Measurements from ENCODE around the gene SMAD5. TPM values are rescaled to one million over a fixed set of nuclear protein-coding genes. Genes with fewer than 3 reads are reported as not detected.

SMAD5 gene
- total RNA-seq, 1 donor from 2014 or later, result 71.3 TPM

GRCh38 chr5:136149891-136150290 lies 17.2 kb downstream of the SMAD5 start:
- no peak overlapping the region for H3K4me2 ChIP-seq (ENCODE audit: low read length)
- no peaks in the 10 kb centered on the region for H3K27me3 ChIP-seq (ENCODE audit: insufficient read depth, low read length)
- Mint-ChIP-seq H3K27me3 (ENCODE audit: low read depth, unreplicated experiment) (no peaks in the 10 kb centered on the region), H3K4me1 (ENCODE audit: low read depth, unreplicated experiment) (peaks cover 3% of the 10 kb centered on the region), H3K9me3 (ENCODE audit: unreplicated experiment) (no peaks in the 10 kb centered on the region), H3K36me3 (ENCODE audit: low read depth, unreplicated experiment) (peaks cover 6% of the 10 kb centered on the region), H3K4me3 (ENCODE audit: unreplicated experiment) (no peak overlapping the region), H3K27ac (ENCODE audit: unreplicated experiment) (no peak overlapping the region)
- no peak overlapping the region for H3K4me3 ChIP-seq (ENCODE audit: insufficient read depth, low read depth, low read length)
- no peaks in the 10 kb centered on the region for H3K4me1 ChIP-seq (ENCODE audit: insufficient read depth, low read length)
- H3K36me3 ChIP-seq (ENCODE audit: insufficient read depth, low read length), result peaks cover 21% of the 10 kb centered on the region
- H2AFZ ChIP-seq (ENCODE audit: low read depth, low read length), result no peak overlapping the region
- H3K9me3 ChIP-seq (ENCODE audit: insufficient read depth, low read depth, low read length), result no peaks in the 10 kb centered on the region
- no peak overlapping the region for H3K27ac ChIP-seq (ENCODE audit: low read depth, low read length)
- FAIRE-seq, result no peak
- peaks cover 100% of the 10 kb centered on the region for H3K79me2 ChIP-seq (ENCODE audit: insufficient read depth, low read length)
- peaks cover 92% of the 10 kb centered on the region for H4K20me1 ChIP-seq (ENCODE audit: insufficient read depth, low read length)
- DNase-seq (ENCODE audit: low read depth), result no peak
- TF ChIP-seq EZH2 (IDR thresholded peaks at IDR 0.05; ENCODE audit: insufficient read depth, low read length) (no peak), CTCF (IDR thresholded peaks at IDR 0.05; ENCODE audit: insufficient read depth, low read depth, low read length) (no peak)
- H3K9ac ChIP-seq (ENCODE audit: low read length), result no peak overlapping the region

GRCh38 chr5:136153581-136154236 lies 21.1 kb downstream of the SMAD5 start:
- peaks cover 81% of the 10 kb centered on the region for H4K20me1 ChIP-seq (ENCODE audit: insufficient read depth, low read length)
- no peaks in the 10 kb centered on the region for H3K4me1 ChIP-seq (ENCODE audit: insufficient read depth, low read length)
- Mint-ChIP-seq H3K27ac (ENCODE audit: unreplicated experiment) (no peak overlapping the region), H3K9me3 (ENCODE audit: unreplicated experiment) (no peaks in the 10 kb centered on the region), H3K27me3 (ENCODE audit: low read depth, unreplicated experiment) (no peaks in the 10 kb centered on the region), H3K4me1 (ENCODE audit: low read depth, unreplicated experiment) (peaks cover 11% of the 10 kb centered on the region), H3K36me3 (ENCODE audit: low read depth, unreplicated experiment) (peaks cover 13% of the 10 kb centered on the region), H3K4me3 (ENCODE audit: unreplicated experiment) (no peak overlapping the region)
- H3K36me3 ChIP-seq (ENCODE audit: insufficient read depth, low read length), result peaks cover 25% of the 10 kb centered on the region
- H3K9me3 ChIP-seq (ENCODE audit: insufficient read depth, low read depth, low read length), result no peaks in the 10 kb centered on the region
- FAIRE-seq (no peak), DNase-seq (ENCODE audit: low read depth) (no peak)
- no peak overlapping the region for H2AFZ ChIP-seq (ENCODE audit: low read depth, low read length)
- peaks cover 97% of the 10 kb centered on the region for H3K79me2 ChIP-seq (ENCODE audit: insufficient read depth, low read length)
- TF ChIP-seq CTCF (IDR thresholded peaks at IDR 0.05; ENCODE audit: insufficient read depth, low read depth, low read length), result no peak
- H3K4me2 ChIP-seq (ENCODE audit: low read length), result no peak overlapping the region
- no peak overlapping the region for H3K4me3 ChIP-seq (ENCODE audit: insufficient read depth, low read depth, low read length)
- no peaks in the 10 kb centered on the region for H3K27me3 ChIP-seq (ENCODE audit: insufficient read depth, low read length)
- H3K27ac ChIP-seq (ENCODE audit: low read depth, low read length), result no peak overlapping the region
- no peak overlapping the region for H3K9ac ChIP-seq (ENCODE audit: low read length)

GRCh38 chr5:136155078-136155477 lies 22.4 kb downstream of the SMAD5 start:
- FAIRE-seq, result no peak
- H2AFZ ChIP-seq (ENCODE audit: low read depth, low read length), result no peak overlapping the region
- no peak overlapping the region for H3K27ac ChIP-seq (ENCODE audit: low read depth, low read length)
- Mint-ChIP-seq H3K9me3 (ENCODE audit: unreplicated experiment) (no peaks in the 10 kb centered on the region), H3K4me3 (ENCODE audit: unreplicated experiment) (no peak overlapping the region), H3K27me3 (ENCODE audit: low read depth, unreplicated experiment) (no peaks in the 10 kb centered on the region), H3K36me3 (ENCODE audit: low read depth, unreplicated experiment) (peaks cover 14% of the 10 kb centered on the region), H3K4me1 (ENCODE audit: low read depth, unreplicated experiment) (peaks cover 24% of the 10 kb centered on the region), H3K27ac (ENCODE audit: unreplicated experiment) (no peak overlapping the region)
- H3K36me3 ChIP-seq (ENCODE audit: insufficient read depth, low read length), result peaks cover 25% of the 10 kb centered on the region
- H3K4me1 ChIP-seq (ENCODE audit: insufficient read depth, low read length), result no peaks in the 10 kb centered on the region
- H3K79me2 ChIP-seq (ENCODE audit: insufficient read depth, low read length), result peaks cover 97% of the 10 kb centered on the region
- no peak for TF ChIP-seq CTCF (IDR thresholded peaks at IDR 0.05; ENCODE audit: insufficient read depth, low read depth, low read length)
- TF ChIP-seq EZH2 (IDR thresholded peaks at IDR 0.05; ENCODE audit: insufficient read depth, low read length), result no peak
- no peaks in the 10 kb centered on the region for H3K9me3 ChIP-seq (ENCODE audit: insufficient read depth, low read depth, low read length)
- no peaks in the 10 kb centered on the region for H3K27me3 ChIP-seq (ENCODE audit: insufficient read depth, low read length)
- DNase-seq (ENCODE audit: low read depth), result no peak
- H3K4me3 ChIP-seq (ENCODE audit: insufficient read depth, low read depth, low read length), result no peak overlapping the region
- peaks cover 75% of the 10 kb centered on the region for H4K20me1 ChIP-seq (ENCODE audit: insufficient read depth, low read length)
- H3K9ac ChIP-seq (ENCODE audit: low read length), result no peak overlapping the region
- no peak overlapping the region for H3K4me2 ChIP-seq (ENCODE audit: low read length)

Measured in astrocyte (in vitro differentiated cells and primary cell).